GM19193 (cell line): ENCODE results near the gene PLCL2.

ENCODE experiments used
- POLR2A ChIP-seq: IDR thresholded peaks from 4 replicates; pipeline ENCODE4 v1.6.1; 2011; ENCODE audit not compliant: insufficient read depth, insufficient read length; ENCODE audit errors: extremely low read depth

PLCL2 gene

DNA sequence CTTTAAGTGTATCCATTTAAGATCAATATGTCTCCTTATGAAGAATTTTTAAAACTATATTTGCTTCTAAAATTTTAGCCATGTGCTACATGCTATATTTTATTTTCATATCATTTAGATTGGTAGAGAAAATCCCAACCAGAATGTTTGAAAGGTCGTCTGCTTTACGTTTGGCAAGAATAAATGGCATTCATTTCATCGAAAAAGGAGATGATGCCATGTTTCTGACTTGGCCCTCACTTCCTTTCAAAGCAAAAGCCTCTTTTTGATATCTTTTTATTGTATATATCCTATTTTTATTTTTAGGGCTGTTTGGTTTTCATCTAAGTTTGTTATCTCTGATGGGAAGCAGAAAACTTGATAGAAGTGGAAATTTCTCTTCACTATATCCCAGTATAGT, 176.2 kb downstream of the PLCL2 start:
- TF ChIP-seq POLR2A = no peak

GRCh38 chr3:17062736-17063135, 178.0 kb downstream of the PLCL2 start:
- no peak for TF ChIP-seq POLR2A

DNA sequence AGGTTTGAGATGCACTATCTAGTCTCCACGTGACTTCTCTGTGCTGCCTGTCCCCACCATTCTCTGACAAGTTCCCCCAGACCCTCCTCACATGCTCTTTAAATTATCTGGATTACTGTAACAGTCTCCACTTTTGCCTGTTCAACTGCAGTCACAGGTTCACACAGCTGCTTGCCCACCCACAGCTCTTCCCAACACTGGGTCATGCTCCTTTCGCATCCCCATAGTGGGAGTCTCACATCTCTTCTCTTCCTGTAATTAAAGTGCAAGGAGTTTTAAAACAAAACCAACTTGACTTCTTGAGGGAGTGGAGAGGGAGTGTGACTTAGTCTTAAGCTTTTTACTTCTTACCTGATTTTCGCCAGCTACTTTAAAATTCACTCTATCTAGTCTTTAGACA, 178.8 kb downstream of the PLCL2 start:
- TF ChIP-seq POLR2A = no peak

- no peak for TF ChIP-seq POLR2A
Measured at GRCh38 chr3:17065315-17065714, 180.6 kb downstream of the PLCL2 start.

- TF ChIP-seq POLR2A = no peak
Measured at GRCh38 chr3:17065881-17066280, 181.1 kb downstream of the PLCL2 start.

- no peak for TF ChIP-seq POLR2A
Measured at GRCh38 chr3:17069754-17070153, 185.0 kb downstream of the PLCL2 start.

DNA sequence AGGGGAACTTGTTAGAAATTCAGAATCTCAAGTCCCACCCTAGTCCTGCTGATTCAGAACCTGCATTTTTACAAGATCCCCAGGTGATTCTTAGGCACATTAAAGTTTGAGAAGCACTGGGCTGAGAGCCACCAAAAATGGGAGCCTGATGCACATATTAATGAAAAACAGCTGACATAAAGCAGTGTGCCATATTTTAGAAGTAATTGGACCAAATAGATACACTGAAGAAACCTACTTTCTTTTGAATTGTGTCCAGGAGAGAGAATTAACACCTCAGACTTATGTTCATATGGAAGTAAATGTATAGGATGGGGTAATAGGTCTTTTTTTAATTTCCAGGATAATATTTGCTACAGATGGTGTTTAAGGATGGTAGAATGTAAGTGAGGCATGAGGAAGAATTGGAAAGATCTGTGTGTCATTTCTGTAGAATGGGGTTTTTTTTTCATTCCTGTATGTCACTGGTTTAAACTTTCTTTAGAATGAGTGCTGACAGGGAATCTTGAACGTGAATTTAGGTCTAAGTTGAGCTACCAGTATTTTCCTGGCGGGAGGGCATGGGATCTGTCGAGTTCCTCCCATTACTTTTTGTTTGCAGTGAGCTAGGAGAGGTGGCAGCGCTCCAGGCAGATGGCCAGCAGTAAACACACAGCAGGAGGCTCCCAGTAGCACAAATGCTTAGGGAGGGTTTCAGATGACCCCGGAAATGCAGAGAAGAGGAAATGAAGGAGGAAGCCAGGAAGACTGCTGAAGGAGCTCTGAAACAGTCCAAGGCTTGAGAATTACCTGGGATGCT, 185.6 kb downstream of the PLCL2 start:
- no peak for TF ChIP-seq POLR2A

- no peak for TF ChIP-seq POLR2A
Measured at GRCh38 chr3:17074559-17074958, 189.8 kb downstream of the PLCL2 start.

GRCh38 chr3:17075358-17075757, 190.6 kb downstream of the PLCL2 start:
- no peak for TF ChIP-seq POLR2A

DNA sequence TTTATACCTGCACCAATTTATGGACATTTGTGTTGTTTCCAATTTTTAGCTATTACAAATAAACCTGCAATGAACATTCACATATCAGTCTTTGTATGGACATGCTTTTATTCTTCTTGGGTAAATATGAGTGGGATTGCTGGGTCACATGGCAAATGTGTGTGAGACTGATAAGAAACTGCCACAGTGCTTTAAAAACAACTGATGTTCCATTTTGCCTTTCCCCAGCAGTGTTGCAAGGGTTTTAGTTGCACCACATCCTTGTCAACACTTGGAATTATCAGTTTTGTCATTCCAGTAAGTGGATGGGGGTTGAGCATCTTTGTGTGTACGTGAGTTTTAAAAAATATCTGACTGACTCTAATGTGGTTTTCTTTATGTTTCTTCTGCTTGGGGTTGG, 191.2 kb downstream of the PLCL2 start:
- no peak for TF ChIP-seq POLR2A

DNA sequence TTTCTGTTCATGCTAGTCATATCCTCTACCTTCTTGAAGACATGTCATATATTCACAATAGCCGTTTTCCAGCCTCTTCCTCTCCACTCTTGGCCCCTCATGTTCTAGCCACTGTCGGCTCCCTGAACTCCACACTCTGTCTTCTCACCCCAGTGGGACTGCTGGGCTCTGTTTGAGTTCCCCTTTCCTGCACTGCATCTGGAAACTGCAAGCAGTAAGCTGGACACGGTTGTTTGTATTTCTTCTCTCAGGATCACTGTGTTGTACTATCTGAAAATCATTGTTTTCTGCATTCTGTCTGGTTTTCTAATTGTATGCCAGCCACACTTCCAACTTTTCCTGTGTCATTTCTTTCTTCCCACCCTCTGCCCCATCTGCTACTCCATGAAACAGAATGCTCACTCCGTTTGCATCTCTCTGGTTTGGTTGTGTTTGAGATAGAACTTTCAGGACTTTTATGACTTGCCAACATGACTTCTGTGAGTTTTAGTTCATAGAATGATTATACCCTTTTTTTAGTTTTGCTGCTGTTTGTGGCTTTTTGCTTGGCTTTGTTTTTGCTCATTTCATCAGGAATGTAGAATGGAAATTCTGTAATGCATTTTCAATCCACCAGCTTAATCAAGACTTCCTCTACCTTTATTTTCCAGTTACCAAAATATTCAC, 192.3 kb downstream of the PLCL2 start:
- no peak for TF ChIP-seq POLR2A

DNA sequence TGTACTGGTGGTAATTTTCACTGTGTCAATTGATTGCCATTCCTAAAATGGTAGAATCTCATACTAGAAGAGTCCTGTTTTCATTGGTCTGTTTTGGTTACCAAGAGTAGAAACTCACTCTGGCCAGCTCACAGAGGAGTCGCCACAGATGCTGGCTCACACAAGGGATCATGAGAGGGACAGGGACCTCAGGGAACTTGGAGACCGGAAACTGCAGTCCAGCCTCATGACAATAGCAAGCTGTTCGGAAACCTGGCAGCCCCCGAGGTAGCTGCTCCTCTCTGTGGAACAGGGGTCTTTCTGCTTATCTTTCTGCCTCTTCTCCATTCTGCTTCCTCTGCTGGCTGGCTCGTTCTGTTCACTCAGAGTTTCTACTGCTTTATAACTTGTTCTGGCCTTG, 192.9 kb downstream of the PLCL2 start:
- TF ChIP-seq POLR2A = no peak

GRCh38 chr3:17078926-17079465, 194.2 kb downstream of the PLCL2 start:
- no peak for TF ChIP-seq POLR2A

DNA sequence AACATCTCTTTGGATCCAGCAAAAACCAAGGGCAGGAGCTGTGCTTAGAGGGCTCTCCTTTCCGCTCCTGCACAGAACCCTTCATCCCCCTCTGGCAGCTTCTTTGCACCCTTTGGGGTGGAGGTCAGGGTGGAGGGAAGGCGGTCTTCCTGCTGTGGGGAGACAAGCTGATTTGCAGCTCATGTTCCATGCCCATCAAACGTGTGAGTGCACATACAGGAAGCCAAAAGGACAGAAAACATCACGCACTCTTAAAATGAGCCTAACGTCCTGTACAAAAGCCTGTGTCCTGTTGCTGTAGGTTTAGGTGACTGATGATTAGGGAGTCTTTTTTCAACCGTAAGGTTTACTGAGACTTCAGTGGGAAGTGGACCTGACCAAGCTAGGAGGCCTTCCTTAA, 195.2 kb downstream of the PLCL2 start:
- TF ChIP-seq POLR2A = no peak

GRCh38 chr3:17081520-17081919, 196.8 kb downstream of the PLCL2 start:
- TF ChIP-seq POLR2A = no peak

GRCh38 chr3:17087509-17087908, 202.8 kb downstream of the PLCL2 start:
- TF ChIP-seq POLR2A = no peak
